Endothelial cell of umbilical vein (primary cell): Measurements from ENCODE around the gene ZNF827. TPM values are rescaled to one million over a fixed set of nuclear protein-coding genes. Genes with fewer than 3 reads are reported as not detected.

ENCODE experiments used
- BruUV-seq: library from RNA; stranded (reverse); fragments of 400-500 nt; replicated peaks from 2 replicates; lab custom pipeline; 2021; lab: Mats Ljungman, UMichigan
- CTCF ChIA-PET: fragments of 300-600, 350-600 bp; sonication (Branson Sonifier 250); formaldehyde crosslinking; loops from one replicate; lab custom pipeline; 2021; ENCODE audit warnings: antibody characterized with exemption, inconsistent platforms; lab: Charles Lee
- POLR2A ChIA-PET: fragments of 300-600, 350-600 bp; sonication (Branson Sonifier 250); formaldehyde crosslinking; loops from one replicate; lab custom pipeline; 2021; ENCODE audit warnings: antibody characterized with exemption, inconsistent platforms; lab: Charles Lee
- DNase-seq: peaks from one replicate; pipeline ENCODE4 v3.0.0-alpha.2; 2011; ENCODE audit warnings: low read depth, low spot score
- FAIRE-seq: peaks from 2 replicates; lab custom pipeline; 2011; peaks lifted over from hg19 to GRCh38; lab: Jason Lieb, UNC
- H2AFZ ChIP-seq: 2 replicates; pipeline ENCODE4 v1.6.0; 2012; ENCODE audit warnings: low read depth, low read length, control low read depth, inconsistent platforms
- H3K27ac ChIP-seq: 2 replicates; pipeline ENCODE4 v1.5.1; 2011; ENCODE audit warnings: low read depth, mild to moderate bottlenecking, control low read depth, low read length, moderate library complexity; ENCODE audit not compliant: insufficient read depth
- H3K27me3 ChIP-seq, 2 experiments: 2 replicates each; pipeline versions ENCODE4 v1.6.0 to v1.6.1; 2011; ENCODE audit warnings: low read length in 2 of 2, mixed read lengths in 1 of 2; ENCODE audit not compliant: control insufficient read depth in 2 of 2, insufficient read depth in 2 of 2
- H3K36me3 ChIP-seq, 2 experiments: 2 replicates in 1 of 2; 3 replicates in 1 of 2; pipeline ENCODE4 v1.5.1; 2011; ENCODE audit warnings: low read length in 2 of 2, mild to moderate bottlenecking in 1 of 2, moderate library complexity in 1 of 2; ENCODE audit not compliant: control insufficient read depth in 2 of 2, insufficient read depth in 2 of 2; ENCODE audit errors: extremely low read depth in 1 of 2
- H3K4me1 ChIP-seq: 3 replicates; pipeline ENCODE4 v1.5.1; 2011; ENCODE audit warnings: mild to moderate bottlenecking, low read length; ENCODE audit not compliant: control insufficient read depth, insufficient read depth; ENCODE audit errors: extremely low read depth
- H3K4me2 ChIP-seq: 2 replicates; pipeline ENCODE4 v1.6.1; 2011; ENCODE audit warnings: low read length, control low read depth, mixed read lengths; ENCODE audit not compliant: insufficient read depth
- H3K4me3 ChIP-seq, 3 experiments: fragments of 200-600 bp in 1 of 3; sonication (generic), shearing (Covaris generic) in 1 of 3; replicated peaks in 1 of 3; 2 replicates each; pipeline ENCODE4 v1.5.1; 2011 to 2016; ENCODE audit warnings: control low read depth in 3 of 3, low read length in 3 of 3, mild to moderate bottlenecking in 2 of 3, inconsistent platforms in 1 of 3, low read depth in 1 of 3, moderate library complexity in 1 of 3; ENCODE audit not compliant: insufficient read depth in 1 of 3
- H3K79me2 ChIP-seq: 2 replicates; pipeline ENCODE4 v1.6.0; 2012; ENCODE audit warnings: low read length, inconsistent platforms; ENCODE audit not compliant: control insufficient read depth, insufficient read depth
- H3K9ac ChIP-seq: replicated peaks from 2 replicates; pipeline ENCODE3; 2011; ENCODE audit warnings: low read length, control low read depth; ENCODE audit not compliant: insufficient read depth; ENCODE audit errors: extremely low read depth
- H3K9me1 ChIP-seq: replicated peaks from 3 replicates; pipeline ENCODE4 v1.6.0; 2011; ENCODE audit warnings: mild to moderate bottlenecking, low read length; ENCODE audit not compliant: control insufficient read depth, insufficient read depth; ENCODE audit errors: extremely low read depth
- H3K9me3 ChIP-seq: replicated peaks from 2 replicates; pipeline ENCODE4 v1.5.1; 2012; ENCODE audit warnings: low read length, inconsistent platforms; ENCODE audit not compliant: control insufficient read depth, insufficient read depth
- H4K20me1 ChIP-seq: replicated peaks from 2 replicates; pipeline ENCODE3; 2011; ENCODE audit warnings: mild to moderate bottlenecking, low read length; ENCODE audit not compliant: control insufficient read depth, insufficient read depth; ENCODE audit errors: extremely low read depth
- CTCF ChIP-seq, 2 donors: IDR thresholded peaks; 1 replicate in 1 of 2; 2 replicates in 1 of 2; pipeline ENCODE4 v1.5.1; 2011; ENCODE audit warnings: low read length in 2 of 2, mild to moderate bottlenecking in 2 of 2, moderate library complexity in 2 of 2, control low read depth in 1 of 2, inconsistent platforms in 1 of 2, low read depth in 1 of 2; ENCODE audit not compliant: insufficient read depth in 1 of 2; ENCODE audit errors: extremely low read depth in 1 of 2
- EZH2 ChIP-seq: IDR thresholded peaks from 2 replicates; pipeline ENCODE4 v1.6.1; 2012; ENCODE audit warnings: borderline replicate concordance, low read depth, mild to moderate bottlenecking, moderate library complexity, low read length, inconsistent platforms; ENCODE audit not compliant: severe bottlenecking
- FOS ChIP-seq: IDR thresholded peaks from 2 replicates; pipeline ENCODE4 v1.6.1; 2011; ENCODE audit warnings: mild to moderate bottlenecking, low read length, moderate library complexity, borderline replicate concordance; ENCODE audit not compliant: insufficient read depth
- GATA2 ChIP-seq: IDR thresholded peaks from 2 replicates; pipeline ENCODE4 v1.7.0; 2011; ENCODE audit warnings: low read depth, mild to moderate bottlenecking, moderate library complexity, mixed read lengths, low read length; ENCODE audit not compliant: insufficient read length, insufficient read depth
- JUN ChIP-seq: IDR thresholded peaks from 2 replicates; pipeline ENCODE4 v1.6.1; 2011; ENCODE audit warnings: borderline replicate concordance, low read depth; ENCODE audit not compliant: insufficient read length, insufficient read depth
- MAX ChIP-seq: IDR thresholded peaks from 2 replicates; pipeline ENCODE4 v1.6.1; 2011; ENCODE audit not compliant: insufficient read depth, insufficient read length
- MYC ChIP-seq: IDR thresholded peaks from one replicate; pipeline ENCODE4 v1.6.1; 2011; ENCODE audit warnings: mild to moderate bottlenecking, low read depth, low read length
- POLR2A ChIP-seq: IDR thresholded peaks from 2 replicates; pipeline ENCODE4 v1.6.1; 2012; ENCODE audit warnings: low read depth, mild to moderate bottlenecking, control low read depth, low read length
- POLR2AphosphoS5 ChIP-seq: IDR thresholded peaks from 2 replicates; pipeline ENCODE4 v1.6.1; 2012; ENCODE audit warnings: low read depth, mild to moderate bottlenecking, control low read depth, low read length, moderate library complexity; ENCODE audit not compliant: insufficient read depth
- dilution Hi-C: fragments of 300-500 bp; cut with MboI; formaldehyde crosslinking; loops from one replicate; pipeline ENCODE4 v1.15.0; 2019; ENCODE audit warnings: low sequenced_read_pairs; ENCODE audit not compliant: extremely low pct_ligation_motif_present
- intact Hi-C: fragments of 100-400 bp; cut with micrococcal nuclease; formaldehyde crosslinking; loops from one replicate; pipeline ENCODE4 v1.10.0; 2022
- polyA plus RNA-seq, 4 experiments: library from polyadenylated mRNA; depleted of rRNA in 3 of 4; stranded (reverse) in 3 of 4; unstranded in 1 of 4; fragments of >200 nt; gene quantifications; 2 replicates each; pipeline versions ENCODE4 v1.2.1 to v1.2.3, GENCODE V29; 2011 to 2012; ENCODE audit warnings: missing spikeins in 1 of 4
- total RNA-seq: library from RNA; stranded (reverse); gene quantifications from 2 replicates; pipeline ENCODE4 v1.2.3, GENCODE V29; 2021

ZNF827 gene
- total and polyA plus RNA-seq, 2 donors (not counting 3 experiments of a cell fraction or from before 2014, with no cell fraction given) = 16.9 to 23.7 TPM

GRCh38 chr4:145716200-145716599, 222.4 kb downstream of the ZNF827 start:
- FAIRE-seq (no peak), DNase-seq (no peak)
- peaks cover 20 to 21% of the 10 kb centered on the region in 2 experiments for H3K27me3 ChIP-seq
- H3K27ac ChIP-seq = no peak overlapping the region
- no peaks in the 10 kb centered on the region for H3K79me2 ChIP-seq
- H3K4me2 ChIP-seq = no peak overlapping the region
- no peaks in the 10 kb centered on the region for H4K20me1 ChIP-seq
- no TSS peak for BruUV-seq
- intact Hi-C loops (no loop called here), dilution Hi-C loops (no loop called here)
- no peak overlapping the region for H3K4me3 ChIP-seq
- H3K9me1 ChIP-seq = no peaks in the 10 kb centered on the region
- H2AFZ ChIP-seq = no peak overlapping the region
- CTCF ChIA-PET = no interaction called here
- no peaks in the 10 kb centered on the region for H3K9me3 ChIP-seq
- no peak overlapping the region for H3K9ac ChIP-seq
- POLR2A ChIA-PET = no interaction called here
- TF ChIP-seq EZH2 (no peak), MAX (no peak), FOS (no peak), GATA2 (no peak), POLR2A (no peak), JUN (no peak), MYC (no peak), CTCF (IDR thresholded peaks at IDR 0.05; ENCODE audit: extremely low read depth in 1 of 2, insufficient read depth in 1 of 2, low read depth in 1 of 2, low read length in 2 of 2) (no peak), POLR2AphosphoS5 (no peak)
- H3K36me3 ChIP-seq = no peaks in the 10 kb centered on the region
- no peaks in the 10 kb centered on the region for H3K4me1 ChIP-seq
